Uterus (tissue), 4 donors: ENCODE results near the gene DGKH. TPM values are rescaled to one million over a fixed set of nuclear protein-coding genes. Genes with fewer than 3 reads are reported as not detected.

Experiments
- DNase-seq, 2 donors: peaks; one replicate each; pipeline ENCODE4 v3.0.0-alpha.2; 2019 to 2020
- H3K27ac ChIP-seq, 2 donors: fragments of 200-600 bp; sonication (generic); 1 replicate in 1 of 2; 2 replicates in 1 of 2; pipeline ENCODE4 v1.5.1; 2016 to 2018
- H3K27me3 ChIP-seq, 2 donors: fragments of 200-600 bp; sonication (generic); one replicate each; pipeline ENCODE4 v1.5.1; 2018 to 2019; ENCODE audit warnings: control low read depth in 1 of 2
- H3K36me3 ChIP-seq, 2 donors: fragments of 200-600 bp; sonication (generic); one replicate each; pipeline ENCODE4 v1.5.1; 2019; ENCODE audit warnings: control low read depth in 1 of 2
- H3K4me1 ChIP-seq, 2 donors: fragments of 200-600 bp; sonication (generic); one replicate each; pipeline ENCODE4 v1.5.1; 2018 to 2019; ENCODE audit warnings: control low read depth in 1 of 2
- H3K4me3 ChIP-seq, 2 donors: fragments of 200-600 bp; sonication (generic); 1 replicate in 1 of 2; 2 replicates in 1 of 2; pipeline ENCODE4 v1.5.1; 2018 to 2019; ENCODE audit warnings: mild to moderate bottlenecking in 1 of 2
- H3K9me3 ChIP-seq, 2 donors: fragments of 200-600 bp; sonication (generic); one replicate each; pipeline ENCODE4 v1.5.1; 2019; ENCODE audit warnings: control low read depth in 1 of 2
- POLR2A ChIP-seq, 2 donors: fragments of 450-650 bp; IDR thresholded peaks; one replicate each; pipeline ENCODE4 v1.6.1; 2016; ENCODE audit warnings: antibody characterized with exemption in 2 of 2, mild to moderate bottlenecking in 1 of 2, moderate library complexity in 1 of 2
- intact Hi-C: fragments of 100-400 bp; cut with DNase I; formaldehyde crosslinking; loops from one replicate; pipeline ENCODE4 v1.15.1; 2023; ENCODE audit warnings: low total_unique reads
- total RNA-seq, 4 donors: library from RNA; depleted of rRNA in 3 of 4; stranded (reverse); fragments of >200 nt in 3 of 4; gene quantifications; one replicate each; pipeline versions ENCODE4 v1.1.0 to v1.2.4, GENCODE V29; 2014 to 2023
- TF ChIP-seq, protein P1 (sequence below), 4 experiments: fragments of 200-600 bp in 2 of 4; fragments of 450-650 bp in 2 of 4; sonication (generic) in 2 of 4; IDR thresholded peaks; one replicate each; pipeline ENCODE4 v1.5.1; 2016 to 2019; ENCODE audit warnings: antibody characterized with exemption in 4 of 4, mild to moderate bottlenecking in 2 of 4, moderate library complexity in 1 of 4
- donor health status: DM: yes; HTN: yes; CAD: no.

The DGKH gene
- total RNA-seq, 4 donors from 2014 or later: 18.8 to 50.0 (median 36.5) TPM

DNA sequence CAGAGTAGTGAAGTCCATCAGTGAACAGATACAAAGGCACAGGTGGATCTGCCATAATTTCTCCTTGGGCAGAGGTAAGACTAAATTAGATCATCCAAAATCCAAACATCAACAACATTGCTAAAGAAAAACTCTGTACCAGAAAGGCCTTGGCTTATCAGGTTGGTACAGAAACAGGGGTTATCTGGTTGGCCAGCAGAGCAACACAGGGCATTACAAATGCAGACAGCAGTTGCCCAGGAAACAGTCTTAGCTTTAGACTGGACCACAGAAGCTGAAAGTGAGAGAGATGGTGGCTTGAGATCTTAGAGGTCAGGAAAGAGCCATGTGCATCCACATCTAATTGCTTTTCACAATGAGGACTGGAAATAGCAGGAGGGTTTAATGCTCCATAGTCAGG lies 26.6 kb upstream of the DGKH start:
- no peaks in the 10 kb centered on the region for H3K27me3 ChIP-seq
- TF ChIP-seq POLR2A (IDR thresholded peaks at IDR 0.05): no peak
- TF ChIP-seq, protein P1, sequence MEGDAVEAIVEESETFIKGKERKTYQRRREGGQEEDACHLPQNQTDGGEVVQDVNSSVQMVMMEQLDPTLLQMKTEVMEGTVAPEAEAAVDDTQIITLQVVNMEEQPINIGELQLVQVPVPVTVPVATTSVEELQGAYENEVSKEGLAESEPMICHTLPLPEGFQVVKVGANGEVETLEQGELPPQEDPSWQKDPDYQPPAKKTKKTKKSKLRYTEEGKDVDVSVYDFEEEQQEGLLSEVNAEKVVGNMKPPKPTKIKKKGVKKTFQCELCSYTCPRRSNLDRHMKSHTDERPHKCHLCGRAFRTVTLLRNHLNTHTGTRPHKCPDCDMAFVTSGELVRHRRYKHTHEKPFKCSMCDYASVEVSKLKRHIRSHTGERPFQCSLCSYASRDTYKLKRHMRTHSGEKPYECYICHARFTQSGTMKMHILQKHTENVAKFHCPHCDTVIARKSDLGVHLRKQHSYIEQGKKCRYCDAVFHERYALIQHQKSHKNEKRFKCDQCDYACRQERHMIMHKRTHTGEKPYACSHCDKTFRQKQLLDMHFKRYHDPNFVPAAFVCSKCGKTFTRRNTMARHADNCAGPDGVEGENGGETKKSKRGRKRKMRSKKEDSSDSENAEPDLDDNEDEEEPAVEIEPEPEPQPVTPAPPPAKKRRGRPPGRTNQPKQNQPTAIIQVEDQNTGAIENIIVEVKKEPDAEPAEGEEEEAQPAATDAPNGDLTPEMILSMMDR (IDR thresholded peaks at IDR 0.05): no peak

DNA sequence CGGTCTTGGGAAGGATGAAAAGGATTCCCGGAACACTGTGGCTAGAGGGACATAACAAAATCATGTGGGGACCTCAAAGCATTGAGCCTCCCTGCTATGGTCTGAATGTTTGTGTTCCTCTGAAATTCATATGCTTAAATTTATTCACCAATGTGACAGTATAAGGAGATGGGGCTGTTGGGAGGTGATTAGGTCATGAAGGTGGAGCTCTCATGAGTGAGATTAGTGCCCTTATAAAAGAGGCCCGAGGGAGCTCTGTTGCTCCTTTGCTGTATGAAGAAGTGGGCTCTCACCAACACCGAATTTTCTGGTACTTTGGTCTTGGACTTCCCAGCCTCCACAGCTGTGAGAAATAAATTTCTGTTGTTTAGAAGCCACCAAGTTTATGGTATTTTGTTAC lies 26.1 kb upstream of the DGKH start:
- TF ChIP-seq, protein P1 (IDR thresholded peaks at IDR 0.05): no peak
- no peak for TF ChIP-seq POLR2A (IDR thresholded peaks at IDR 0.05)
- Histone ChIP-seq H3K27ac (no peak overlapping the region), H3K36me3 (no peaks in the 10 kb centered on the region), H3K4me1 (no peaks in the 10 kb centered on the region), H3K4me3 (no peak overlapping the region), H3K9me3 (no peaks in the 10 kb centered on the region), H3K27me3 (no peaks in the 10 kb centered on the region)
- intact Hi-C loops: no loop called here
- no peak for DNase-seq

More for the DNA sequence above, 26.6 kb upstream of the DGKH start:
- intact Hi-C loops: no loop called here
- no peaks in the 10 kb centered on the region for H3K9me3 ChIP-seq
- no peak for DNase-seq
- no peaks in the 10 kb centered on the region for H3K36me3 ChIP-seq
- H3K4me3 ChIP-seq: no peak overlapping the region
- no peak overlapping the region for H3K27ac ChIP-seq
- H3K4me1 ChIP-seq: no peaks in the 10 kb centered on the region

DNA sequence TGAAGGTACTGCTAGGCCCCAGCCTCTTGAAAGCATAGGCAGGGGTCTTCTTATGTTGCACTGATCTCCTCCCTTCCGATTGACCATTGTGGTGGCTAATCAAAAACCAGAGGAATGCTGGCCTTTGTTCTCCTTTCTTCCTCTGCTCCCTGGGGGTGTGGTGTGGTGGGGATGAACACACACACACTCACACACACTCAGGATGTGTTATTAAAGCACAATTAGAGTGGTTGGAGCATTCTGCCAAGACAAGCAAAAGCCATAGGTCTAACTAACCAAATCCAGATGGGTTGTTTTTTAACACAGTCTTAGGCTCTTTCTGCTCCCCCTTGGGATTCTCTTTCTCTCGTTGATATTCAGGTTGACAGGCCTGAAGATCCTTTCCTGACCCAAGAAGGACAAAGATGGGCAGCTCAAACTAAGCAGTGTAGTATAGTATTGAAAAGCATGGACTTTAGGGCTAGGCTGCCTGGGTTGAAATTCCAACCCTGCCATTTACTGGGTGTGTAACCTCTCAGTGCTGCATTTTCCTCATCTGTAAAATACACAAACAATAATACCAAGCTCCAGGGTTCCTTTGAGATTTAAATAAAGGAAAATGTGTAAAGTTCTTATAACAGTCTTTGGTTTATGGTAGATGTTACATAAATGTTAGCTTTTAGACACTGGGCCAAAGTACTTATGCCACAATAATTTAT lies 25.5 kb upstream of the DGKH start:
- intact Hi-C loops: no loop called here
- Histone ChIP-seq H3K4me3 (no peak overlapping the region), H3K4me1 (no peaks in the 10 kb centered on the region), H3K36me3 (no peaks in the 10 kb centered on the region), H3K27ac (no peak overlapping the region), H3K9me3 (no peaks in the 10 kb centered on the region), H3K27me3 (no peaks in the 10 kb centered on the region)
- no peak for TF ChIP-seq POLR2A (IDR thresholded peaks at IDR 0.05)
- TF ChIP-seq, protein P1 (IDR thresholded peaks at IDR 0.05): no peak
- DNase-seq: no peak

DNA sequence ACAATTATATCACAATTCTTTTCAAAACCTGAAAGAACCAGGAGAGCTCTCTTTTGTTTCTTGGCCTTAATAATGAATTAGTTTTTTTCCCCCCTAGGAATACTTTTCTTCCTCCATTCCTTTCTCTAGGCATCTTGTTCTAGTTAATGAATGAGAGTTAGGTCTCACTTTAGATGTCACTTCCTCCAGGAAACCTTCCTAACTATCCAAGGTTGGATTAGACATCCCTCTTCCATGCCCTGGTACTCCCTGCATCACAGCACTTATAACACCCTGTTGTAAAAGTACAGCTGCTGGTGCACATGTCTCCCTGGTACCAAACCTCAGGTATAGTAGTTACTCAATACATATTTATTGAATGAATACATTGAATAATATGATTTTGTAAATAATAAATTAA lies 21.2 kb upstream of the DGKH start:
- no peak for TF ChIP-seq POLR2A (IDR thresholded peaks at IDR 0.05)
- TF ChIP-seq, protein P1 (IDR thresholded peaks at IDR 0.05): no peak
- Histone ChIP-seq H3K27ac (no peak overlapping the region), H3K4me1 (no peaks in the 10 kb centered on the region), H3K4me3 (no peak overlapping the region), H3K9me3 (no peaks in the 10 kb centered on the region), H3K27me3 (no peaks in the 10 kb centered on the region), H3K36me3 (no peaks in the 10 kb centered on the region)
- DNase-seq: no peak
- intact Hi-C loops: no loop called here

DNA sequence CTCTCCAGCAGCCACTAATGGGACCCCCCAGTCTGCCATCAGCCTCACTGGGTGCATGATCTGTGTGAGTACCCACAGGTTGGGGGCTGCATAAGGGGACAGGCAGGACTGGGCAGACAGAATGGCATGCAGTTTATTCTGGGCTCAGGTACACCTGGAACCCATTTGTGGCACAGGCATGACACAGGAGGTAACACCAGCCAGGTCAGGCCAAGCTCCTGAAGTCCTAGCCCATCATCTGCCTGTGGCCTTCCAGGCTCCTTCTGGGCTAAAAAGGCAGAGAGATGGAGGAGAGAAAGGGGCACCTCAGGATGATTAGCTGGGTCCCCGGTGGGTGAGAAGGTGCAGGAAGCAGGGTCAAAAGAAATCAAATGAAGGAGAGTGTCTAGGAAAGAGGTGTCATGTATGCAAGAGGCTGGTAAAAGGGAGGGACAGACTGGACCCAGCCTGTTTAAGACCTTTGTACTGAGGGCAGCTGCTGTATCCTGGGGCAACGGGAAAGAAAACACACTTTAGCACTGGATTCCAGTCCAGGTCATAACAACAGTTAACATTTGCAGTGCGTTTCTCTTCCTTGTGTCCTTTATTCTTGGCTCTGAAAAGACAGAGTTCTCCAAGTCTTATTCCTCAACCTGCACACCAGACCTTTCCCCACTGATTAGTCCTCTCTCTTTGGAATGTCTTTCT lies 20.2 kb upstream of the DGKH start:
- Histone ChIP-seq H3K36me3 (no peaks in the 10 kb centered on the region), H3K4me1 (no peaks in the 10 kb centered on the region), H3K9me3 (no peaks in the 10 kb centered on the region), H3K27ac (no peak overlapping the region), H3K4me3 (no peak overlapping the region), H3K27me3 (no peaks in the 10 kb centered on the region)
- intact Hi-C loops: no loop called here
- DNase-seq: no peak
- TF ChIP-seq, protein P1 (IDR thresholded peaks at IDR 0.05): no peak
- TF ChIP-seq POLR2A (IDR thresholded peaks at IDR 0.05): no peak
